Stimulated activated effector memory CD8-positive, alpha-beta T cell treated with anti-CD3 and anti-CD28 coated beads, Interleukin-12 subunit alpha, Interleukin-12 subunit beta, amount 100 ng/mL, for 72 hours (primary cell): Measurements from ENCODE around the gene P2RX6.
"Not testable (repeated sequence)": the region's sequence is repeated elsewhere in the genome, so short reads cannot be mapped to it uniquely, and the experiment has no call there.

Experiments used
- ATAC-seq: fragments of 150-1000 bp; cut with Tn5 transposase; 2 replicates; pipeline ENCODE4 v1.10.0; 2021
- DNase-seq, 2 donors: peaks; one replicate each; pipeline ENCODE4 v3.0.0; 2021 to 2022; ENCODE audit warnings: low spot score in 2 of 2
- H3K27ac Mint-ChIP-seq: one replicate; pipeline ENCODE4 v1.8.0; 2022; ENCODE audit warnings: mild to moderate bottlenecking, mixed read lengths
- H3K36me3 Mint-ChIP-seq: one replicate; pipeline ENCODE4 v1.8.0; 2022; ENCODE audit warnings: mild to moderate bottlenecking, mixed read lengths
- H3K4me1 Mint-ChIP-seq: one replicate; pipeline ENCODE4 v1.8.0; 2022; ENCODE audit warnings: mixed read lengths
- H3K4me3 Mint-ChIP-seq: one replicate; pipeline ENCODE4 v1.8.0; 2022; ENCODE audit warnings: mild to moderate bottlenecking, mixed read lengths
- H3K9me3 Mint-ChIP-seq: one replicate; pipeline ENCODE4 v1.8.0; 2022; ENCODE audit warnings: mixed read lengths

The P2RX6 gene

GRCh38 chr22:21043860-21044535, 29.0 kb downstream of the P2RX6 start:
- H3K36me3 Mint-ChIP-seq, result peaks cover 9% of the 10 kb centered on the region
- no peaks in the 10 kb centered on the region for H3K9me3 Mint-ChIP-seq
- DNase-seq (no peak), ATAC-seq (no peak)
- H3K4me3 Mint-ChIP-seq, result no peak overlapping the region
- no peak overlapping the region for H3K27ac Mint-ChIP-seq
- peaks cover 34% of the 10 kb centered on the region for H3K4me1 Mint-ChIP-seq

DNA sequence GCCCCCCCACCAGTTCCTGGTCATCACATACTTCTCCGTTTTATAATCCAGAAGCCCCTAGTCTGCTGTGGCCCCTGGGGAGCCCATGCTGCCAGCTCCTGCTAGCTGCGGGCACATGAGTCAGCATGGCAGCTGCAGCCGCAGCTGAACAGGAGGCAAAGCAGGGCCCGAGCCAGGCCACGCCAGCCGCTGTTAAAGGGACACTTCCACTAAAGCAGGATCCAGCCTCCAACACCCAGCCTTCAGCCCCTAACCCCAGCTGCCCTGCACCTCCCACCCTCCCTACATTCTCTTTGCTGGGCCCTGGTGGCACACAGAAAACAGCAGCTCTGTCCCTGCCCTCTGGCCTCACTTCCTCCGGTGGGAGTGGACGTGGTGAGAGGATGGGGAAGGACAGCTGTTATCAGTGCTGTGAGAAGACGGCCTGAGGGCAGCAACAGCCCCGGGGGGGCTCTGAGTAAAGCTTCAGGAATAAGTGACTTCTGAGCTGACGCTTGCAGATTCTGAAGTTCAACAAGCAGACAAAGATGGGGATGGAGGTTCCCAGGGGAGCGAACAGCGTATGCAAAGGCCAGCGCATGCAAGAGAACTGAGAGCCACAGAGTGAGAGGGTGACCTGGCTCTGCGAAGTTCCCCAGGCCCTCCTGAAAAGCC, 30.1 kb downstream of the P2RX6 start:
- ATAC-seq (peak; percentile 66), DNase-seq (no peak)
- peaks cover 34% of the 10 kb centered on the region for H3K4me1 Mint-ChIP-seq
- H3K36me3 Mint-ChIP-seq, result peaks cover 9% of the 10 kb centered on the region
- peak overlapping the region; percentile 66 for H3K4me3 Mint-ChIP-seq
- no peaks in the 10 kb centered on the region for H3K9me3 Mint-ChIP-seq
- H3K27ac Mint-ChIP-seq, result peak overlapping the region; percentile 90

- H3K9me3 Mint-ChIP-seq, result no peaks in the 10 kb centered on the region
- H3K4me1 Mint-ChIP-seq, result peaks cover 34% of the 10 kb centered on the region
- DNase-seq (peak; percentile 59 to 82), ATAC-seq (peak; percentile 93)
- peak within 1 kb of the TSS; percentile 66 for H3K4me3 Mint-ChIP-seq
- peak within 1 kb of the TSS; percentile 90 for H3K27ac Mint-ChIP-seq
- peaks cover 9% of the 10 kb centered on the region for H3K36me3 Mint-ChIP-seq
Observed at GRCh38 chr22:21045585-21046294, 30.8 kb downstream of the P2RX6 start, which contains the start of gene LRRC74B. LRRC74B (plus strand) TSS chr22:21045946; CDS start chr22:21045987, 41 bp downstream.

DNA sequence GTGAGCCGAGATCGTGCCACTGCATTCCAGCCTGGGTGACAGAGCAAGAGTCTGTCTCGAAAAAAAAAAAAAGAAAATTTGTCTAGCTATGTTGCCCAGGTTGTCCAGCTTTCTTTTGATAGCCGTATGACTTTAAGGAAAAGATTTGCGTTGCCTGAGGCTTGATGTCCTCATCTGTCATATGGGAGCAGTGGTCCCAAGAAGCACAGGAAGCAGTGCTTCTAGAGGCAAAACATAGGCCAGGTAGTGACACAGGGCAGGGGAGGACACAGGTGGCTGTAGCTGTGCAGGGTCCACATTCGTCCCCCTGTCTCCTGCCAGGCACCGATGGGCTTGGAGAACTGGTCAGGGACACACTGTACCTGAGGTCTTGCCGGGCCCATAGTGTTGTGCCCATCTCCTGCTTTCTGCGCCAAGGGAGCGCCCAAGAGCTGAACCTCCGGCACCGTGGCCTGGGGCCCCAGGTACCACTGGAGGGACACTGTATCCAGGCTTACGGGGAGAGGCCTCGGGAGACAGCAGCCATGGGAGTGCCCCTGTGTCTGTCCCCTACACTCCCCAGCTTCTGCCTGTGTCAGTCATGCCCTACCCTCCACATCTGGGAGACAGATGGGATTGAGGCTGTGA, 32.2 kb downstream of the P2RX6 start:
- no peak for DNase-seq
- H3K9me3 Mint-ChIP-seq, result no peaks in the 10 kb centered on the region
- H3K36me3 Mint-ChIP-seq, result peaks cover 9% of the 10 kb centered on the region
- H3K27ac Mint-ChIP-seq, result no peak overlapping the region
- H3K4me3 Mint-ChIP-seq, result no peak overlapping the region
- peaks cover 40% of the 10 kb centered on the region for H3K4me1 Mint-ChIP-seq
- no peak for ATAC-seq

- no peak for DNase-seq
- peaks cover 40% of the 10 kb centered on the region for H3K4me1 Mint-ChIP-seq
- no peak for ATAC-seq
- H3K27ac Mint-ChIP-seq, result no peak overlapping the region
- no peak overlapping the region for H3K4me3 Mint-ChIP-seq
- H3K9me3 Mint-ChIP-seq, result no peaks in the 10 kb centered on the region
- H3K36me3 Mint-ChIP-seq, result peaks cover 9% of the 10 kb centered on the region
Observed at GRCh38 chr22:21047730-21048129, 32.8 kb downstream of the P2RX6 start.

GRCh38 chr22:21048448-21048847, 33.5 kb downstream of the P2RX6 start:
- not testable (repeated sequence) for ATAC-seq, H3K9me3 Mint-ChIP-seq, H3K36me3 Mint-ChIP-seq, H3K4me3 Mint-ChIP-seq, H3K27ac Mint-ChIP-seq, DNase-seq
- peaks cover 32% of the 10 kb centered on the region for H3K4me1 Mint-ChIP-seq

- ATAC-seq, H3K4me3 Mint-ChIP-seq, H3K36me3 Mint-ChIP-seq, H3K27ac Mint-ChIP-seq, DNase-seq, H3K9me3 Mint-ChIP-seq: not testable (repeated sequence)
- peaks cover 27% of the 10 kb centered on the region for H3K4me1 Mint-ChIP-seq
Observed at GRCh38 chr22:21048965-21049364, 34.0 kb downstream of the P2RX6 start.

DNA sequence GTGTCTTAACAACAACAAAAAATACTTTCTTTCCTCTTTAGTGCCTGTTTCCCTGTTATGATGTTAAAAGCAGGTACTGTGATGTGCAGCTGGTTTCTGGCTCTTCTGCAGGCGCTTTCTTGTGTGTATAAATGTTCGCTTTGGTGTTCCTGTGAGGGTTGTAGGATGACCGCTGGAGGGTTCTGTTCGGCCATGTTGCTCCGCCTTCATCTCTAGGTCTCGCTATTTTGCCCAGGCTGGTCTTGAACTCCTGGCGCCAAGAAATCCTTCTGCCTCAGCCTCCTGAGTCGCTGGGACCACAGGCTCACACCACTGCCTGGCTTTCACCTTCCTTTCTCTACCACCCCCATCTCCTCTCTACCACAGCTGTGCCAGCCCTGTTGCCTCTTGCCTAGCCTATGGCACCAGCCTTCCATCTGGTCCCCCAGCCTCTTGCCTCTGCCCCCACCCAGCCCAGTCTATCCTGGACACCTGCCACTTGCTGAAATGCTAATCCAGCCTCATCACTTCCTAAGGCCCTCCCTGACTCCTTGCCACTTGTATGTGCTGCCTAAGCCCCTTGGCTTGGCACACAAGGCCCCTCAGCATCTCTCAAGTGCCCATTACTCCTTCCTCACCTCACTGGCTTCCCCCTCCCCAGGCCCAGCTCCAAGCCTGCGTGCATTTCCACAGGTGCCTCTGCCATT, 36.3 kb downstream of the P2RX6 start:
- no peak overlapping the region for H3K4me3 Mint-ChIP-seq
- no peaks in the 10 kb centered on the region for H3K36me3 Mint-ChIP-seq
- ATAC-seq (no peak), DNase-seq (no peak)
- peaks cover 21% of the 10 kb centered on the region for H3K4me1 Mint-ChIP-seq
- no peak overlapping the region for H3K27ac Mint-ChIP-seq
- H3K9me3 Mint-ChIP-seq, result no peaks in the 10 kb centered on the region

DNA sequence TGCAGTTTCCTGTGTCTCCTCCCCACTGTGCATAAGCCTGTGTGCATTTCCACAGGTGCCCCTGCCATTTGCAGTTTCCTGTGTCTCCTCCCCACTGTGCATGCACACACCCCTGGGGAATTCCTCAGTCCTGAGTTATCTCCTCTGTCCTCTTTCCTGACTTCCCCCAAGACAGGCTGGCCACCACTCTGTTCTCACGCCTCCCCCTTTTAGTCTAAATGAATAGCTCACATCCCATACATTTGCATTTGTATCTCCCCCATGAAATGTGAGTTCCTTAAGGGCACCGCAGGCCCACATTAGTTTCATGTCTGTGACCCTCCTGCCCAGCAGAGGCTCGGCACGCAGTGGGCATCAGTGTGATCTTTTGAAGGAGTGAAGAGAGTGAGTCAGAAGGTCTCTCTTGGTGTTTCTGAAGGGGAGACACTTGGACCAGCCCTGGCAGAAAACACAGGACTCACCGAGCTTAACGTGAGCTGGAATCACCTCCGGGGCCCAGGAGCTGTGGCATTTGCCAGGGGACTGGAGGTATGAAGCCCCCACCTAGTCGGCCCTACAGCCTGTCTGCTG, 37.0 kb downstream of the P2RX6 start:
- DNase-seq (no peak), ATAC-seq (no peak)
- Mint-ChIP-seq H3K27ac (no peak overlapping the region), H3K4me1 (peaks cover 27% of the 10 kb centered on the region), H3K4me3 (no peak overlapping the region), H3K9me3 (no peaks in the 10 kb centered on the region), H3K36me3 (no peaks in the 10 kb centered on the region)

GRCh38 chr22:21052715-21053459, 37.9 kb downstream of the P2RX6 start:
- no peak overlapping the region for H3K4me3 Mint-ChIP-seq
- ATAC-seq (no peak), DNase-seq (no peak)
- no peaks in the 10 kb centered on the region for H3K9me3 Mint-ChIP-seq
- no peaks in the 10 kb centered on the region for H3K36me3 Mint-ChIP-seq
- no peak overlapping the region for H3K27ac Mint-ChIP-seq
- H3K4me1 Mint-ChIP-seq, result peaks cover 28% of the 10 kb centered on the region

GRCh38 chr22:21054046-21054713, 39.2 kb downstream of the P2RX6 start:
- ATAC-seq (no peak), DNase-seq (no peak)
- H3K9me3 Mint-ChIP-seq, result no peaks in the 10 kb centered on the region
- no peak overlapping the region for H3K4me3 Mint-ChIP-seq
- H3K36me3 Mint-ChIP-seq, result no peaks in the 10 kb centered on the region
- H3K27ac Mint-ChIP-seq, result no peak overlapping the region
- H3K4me1 Mint-ChIP-seq, result peaks cover 28% of the 10 kb centered on the region

- Mint-ChIP-seq H3K36me3 (no peaks in the 10 kb centered on the region), H3K27ac (peak overlapping the region; percentile 75), H3K9me3 (no peaks in the 10 kb centered on the region), H3K4me1 (peaks cover 28% of the 10 kb centered on the region), H3K4me3 (no peak overlapping the region)
- DNase-seq (no peak), ATAC-seq (no peak)
Observed at GRCh38 chr22:21054714-21055563, 40.0 kb downstream of the P2RX6 start.

- DNase-seq (no peak), ATAC-seq (no peak)
- H3K36me3 Mint-ChIP-seq, result no peaks in the 10 kb centered on the region
- peak overlapping the region; percentile 75 for H3K27ac Mint-ChIP-seq
- peak overlapping the region; percentile 6 for H3K4me3 Mint-ChIP-seq
- H3K9me3 Mint-ChIP-seq, result no peaks in the 10 kb centered on the region
- H3K4me1 Mint-ChIP-seq, result peaks cover 28% of the 10 kb centered on the region
Observed at GRCh38 chr22:21055564-21055834, 40.5 kb downstream of the P2RX6 start.
